Testis (tissue), 2 donors: ENCODE results near the gene RHOH.

ENCODE experiments used
- POLR2A ChIP-seq: fragments of 450-650 bp; IDR thresholded peaks from one replicate; pipeline ENCODE4 v1.6.1; 2017; ENCODE audit warnings: antibody characterized with exemption, mild to moderate bottlenecking, moderate library complexity
- TF ChIP-seq, protein P1 (sequence below), 3 experiments: fragments of 450-650 bp in 2 of 3; fragments of 200-600 bp in 1 of 3; sonication (generic) in 1 of 3; IDR thresholded peaks; one replicate each; pipeline ENCODE4 v1.5.1; 2016 to 2019; ENCODE audit warnings: antibody characterized with exemption in 3 of 3, mild to moderate bottlenecking in 2 of 3, moderate library complexity in 1 of 3

DNA sequence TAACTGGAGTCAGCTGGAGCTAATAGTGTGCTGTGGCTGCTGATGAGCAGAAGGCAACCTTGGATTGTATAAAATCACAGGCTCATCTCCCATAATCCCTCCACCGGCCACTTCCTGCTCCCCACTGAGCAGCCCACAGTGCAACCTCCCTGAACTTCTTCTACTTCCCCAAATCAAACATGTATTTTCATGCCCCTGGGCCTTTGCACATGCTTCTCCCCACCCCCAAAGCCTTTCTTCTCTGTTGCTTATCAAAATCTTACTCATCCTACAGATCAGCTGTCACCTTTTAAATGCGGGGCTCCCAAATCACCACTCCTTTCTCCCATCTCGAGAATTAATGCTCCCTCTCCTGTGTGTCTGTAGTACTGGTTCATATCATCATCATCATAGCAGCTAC, 35.8 kb downstream of the RHOH start:
- TF ChIP-seq, protein P1, sequence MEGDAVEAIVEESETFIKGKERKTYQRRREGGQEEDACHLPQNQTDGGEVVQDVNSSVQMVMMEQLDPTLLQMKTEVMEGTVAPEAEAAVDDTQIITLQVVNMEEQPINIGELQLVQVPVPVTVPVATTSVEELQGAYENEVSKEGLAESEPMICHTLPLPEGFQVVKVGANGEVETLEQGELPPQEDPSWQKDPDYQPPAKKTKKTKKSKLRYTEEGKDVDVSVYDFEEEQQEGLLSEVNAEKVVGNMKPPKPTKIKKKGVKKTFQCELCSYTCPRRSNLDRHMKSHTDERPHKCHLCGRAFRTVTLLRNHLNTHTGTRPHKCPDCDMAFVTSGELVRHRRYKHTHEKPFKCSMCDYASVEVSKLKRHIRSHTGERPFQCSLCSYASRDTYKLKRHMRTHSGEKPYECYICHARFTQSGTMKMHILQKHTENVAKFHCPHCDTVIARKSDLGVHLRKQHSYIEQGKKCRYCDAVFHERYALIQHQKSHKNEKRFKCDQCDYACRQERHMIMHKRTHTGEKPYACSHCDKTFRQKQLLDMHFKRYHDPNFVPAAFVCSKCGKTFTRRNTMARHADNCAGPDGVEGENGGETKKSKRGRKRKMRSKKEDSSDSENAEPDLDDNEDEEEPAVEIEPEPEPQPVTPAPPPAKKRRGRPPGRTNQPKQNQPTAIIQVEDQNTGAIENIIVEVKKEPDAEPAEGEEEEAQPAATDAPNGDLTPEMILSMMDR (IDR thresholded peaks at IDR 0.05): no peak
- no peak for TF ChIP-seq POLR2A
